DND-41 (cell line): ENCODE measurements around the gene DEFB119.
"Not testable (repeated sequence)": the region's sequence is repeated elsewhere in the genome, so short reads cannot be mapped to it uniquely, and the experiment has no call there.

ENCODE experiments used
- ATAC-seq: fragments of 200-7000 bp; cut with Tn5 transposase; 3 replicates; pipeline ENCODE4 v1.9.1; 2021; ENCODE audit warnings: low read depth; ENCODE audit not compliant: insufficient read depth
- DNase-seq: peaks from one replicate; pipeline ENCODE4 v3.0.0-alpha.2; 2020
- H2AFZ ChIP-seq: 2 replicates; pipeline ENCODE4 v1.6.0; 2012; ENCODE audit warnings: low read depth, low read length
- H3K27ac ChIP-seq: 2 replicates; pipeline ENCODE4 v1.5.1; 2012; ENCODE audit warnings: low read length, inconsistent platforms
- H3K27me3 ChIP-seq: fragments of 200-600 bp; sonication (generic); 2 replicates; pipeline ENCODE4 v1.6.0; 2012; ENCODE audit warnings: low read length, mild to moderate bottlenecking, inconsistent platforms; ENCODE audit not compliant: insufficient read depth, poor library complexity
- H3K36me3 ChIP-seq: 2 replicates; pipeline ENCODE4 v1.5.1; 2012; ENCODE audit warnings: low read length, inconsistent platforms; ENCODE audit not compliant: insufficient read depth
- H3K4me1 ChIP-seq: 2 replicates; pipeline ENCODE4 v1.5.1; 2012; ENCODE audit warnings: mild to moderate bottlenecking, low read length; ENCODE audit not compliant: insufficient read depth
- H3K4me2 ChIP-seq: 2 replicates; pipeline ENCODE4 v1.6.0; 2012; ENCODE audit warnings: mild to moderate bottlenecking, moderate library complexity, low read length, inconsistent platforms; ENCODE audit not compliant: insufficient read depth
- H3K4me3 ChIP-seq, 2 experiments: fragments of 200-600 bp in 1 of 2; shearing (Covaris generic) in 1 of 2; 2 replicates each; pipeline ENCODE4 v1.5.1; 2012 to 2016; ENCODE audit warnings: inconsistent platforms in 2 of 2, low read length in 2 of 2, mild to moderate bottlenecking in 2 of 2, low read depth in 1 of 2, moderate library complexity in 1 of 2
- H3K79me2 ChIP-seq: 2 replicates; pipeline ENCODE4 v1.6.0; 2012; ENCODE audit warnings: low read length, inconsistent platforms; ENCODE audit not compliant: insufficient read depth
- H3K9ac ChIP-seq: 2 replicates; pipeline ENCODE4 v1.6.0; 2012; ENCODE audit warnings: low read depth, mild to moderate bottlenecking, inconsistent platforms, low read length, moderate library complexity
- H3K9me3 ChIP-seq: 2 replicates; pipeline ENCODE4 v1.5.1; 2012; ENCODE audit warnings: low read length, moderate library complexity, mild to moderate bottlenecking, inconsistent platforms; ENCODE audit not compliant: insufficient read depth, severe bottlenecking
- H4K20me1 ChIP-seq: 2 replicates; pipeline ENCODE4 v1.6.0; 2012; ENCODE audit warnings: low read length; ENCODE audit not compliant: insufficient read depth
- EZH2 ChIP-seq: IDR thresholded peaks from 3 replicates; pipeline ENCODE4 v1.6.1; 2012; ENCODE audit warnings: borderline replicate concordance, low read depth, mild to moderate bottlenecking, moderate library complexity, low read length, inconsistent platforms; ENCODE audit not compliant: severe bottlenecking
- TF ChIP-seq, protein P1 (sequence below): IDR thresholded peaks from 2 replicates; pipeline ENCODE4 v1.5.1; 2012; ENCODE audit warnings: borderline replicate concordance, low read length, moderate library complexity, mild to moderate bottlenecking; ENCODE audit not compliant: poor library complexity, severe bottlenecking; ENCODE audit errors: extremely low read depth

The DEFB119 gene

DNA sequence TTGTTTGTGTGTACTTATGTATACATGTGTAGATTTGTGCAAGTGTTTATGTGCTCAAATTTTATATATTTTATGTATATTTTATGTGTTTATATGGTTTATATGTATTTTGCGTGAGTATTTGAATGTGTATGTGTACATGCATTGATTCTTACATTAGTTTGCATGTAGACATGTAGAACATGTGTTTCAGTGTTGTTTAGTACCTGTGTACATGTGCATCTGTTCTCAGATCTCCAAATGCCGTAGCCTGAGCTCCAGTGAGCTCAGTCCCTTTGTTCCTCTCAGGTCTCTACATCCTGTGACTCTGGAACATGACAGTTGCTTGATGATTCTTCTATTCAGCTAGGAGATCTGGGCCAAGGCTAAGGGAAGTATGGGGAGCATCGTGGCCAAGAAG, 4.5 kb upstream of the DEFB119 start:
- H3K9me3 ChIP-seq = no peaks in the 10 kb centered on the region
- H3K79me2 ChIP-seq = no peaks in the 10 kb centered on the region
- H3K27ac ChIP-seq = no peak overlapping the region
- H3K36me3 ChIP-seq = no peaks in the 10 kb centered on the region
- no peak overlapping the region for H3K4me3 ChIP-seq
- ATAC-seq (no peak), DNase-seq (no peak)
- H3K4me2 ChIP-seq = no peak overlapping the region
- no peak overlapping the region for H2AFZ ChIP-seq
- H4K20me1 ChIP-seq = no peaks in the 10 kb centered on the region
- H3K9ac ChIP-seq = no peak overlapping the region
- no peak for TF ChIP-seq EZH2
- no peaks in the 10 kb centered on the region for H3K4me1 ChIP-seq
- no peaks in the 10 kb centered on the region for H3K27me3 ChIP-seq

DNA sequence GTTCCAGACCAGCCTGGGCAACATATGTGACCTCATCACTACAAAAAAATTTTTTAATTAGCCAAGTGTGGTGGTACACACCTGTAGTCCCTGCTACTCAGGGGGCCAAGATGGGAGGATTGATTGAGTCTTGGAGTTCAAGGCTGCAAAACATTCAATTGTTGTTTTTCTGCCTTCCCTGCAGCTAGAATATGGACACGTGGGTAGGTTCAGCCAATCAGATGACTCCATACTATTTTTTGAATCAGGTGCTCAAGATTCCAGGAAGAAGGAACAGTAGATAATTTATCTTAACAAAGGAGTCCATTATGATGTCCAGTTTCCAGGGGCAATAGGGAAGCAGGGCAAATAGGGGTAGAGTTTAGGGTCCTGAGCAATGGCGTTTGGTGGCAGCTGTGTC, 2.4 kb upstream of the DEFB119 start:
- Histone ChIP-seq H3K4me3 (no peak overlapping the region), H4K20me1 (no peaks in the 10 kb centered on the region), H3K27ac (no peak overlapping the region), H3K9ac (no peak overlapping the region), H3K4me2 (no peak overlapping the region), H2AFZ (no peak overlapping the region), H3K4me1 (no peaks in the 10 kb centered on the region), H3K9me3 (no peaks in the 10 kb centered on the region), H3K79me2 (no peaks in the 10 kb centered on the region), H3K27me3 (no peaks in the 10 kb centered on the region), H3K36me3 (no peaks in the 10 kb centered on the region)
- DNase-seq (no peak), ATAC-seq (no peak)
- no peak for TF ChIP-seq EZH2

DNA sequence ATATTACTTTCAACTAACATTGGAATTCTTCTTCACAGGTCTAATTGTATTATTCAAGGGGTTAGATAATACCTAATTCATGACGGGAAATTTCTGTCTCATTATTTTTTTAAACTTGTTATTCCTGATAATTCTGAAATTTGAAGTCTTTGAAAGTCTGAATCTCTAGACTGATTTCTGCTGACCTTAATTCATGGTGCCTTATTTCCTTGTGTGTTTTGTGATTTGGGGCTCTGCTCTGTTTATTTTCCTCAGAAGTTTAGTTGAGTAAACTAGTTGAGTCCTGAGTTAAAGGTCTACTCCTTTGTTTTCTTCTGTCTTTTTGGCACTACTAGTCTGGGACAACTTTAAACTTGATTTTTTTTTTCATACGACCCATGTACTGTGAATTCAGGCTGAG, 16.0 kb downstream of the DEFB119 start:
- no peak overlapping the region for H3K27ac ChIP-seq
- TF ChIP-seq, protein P1, sequence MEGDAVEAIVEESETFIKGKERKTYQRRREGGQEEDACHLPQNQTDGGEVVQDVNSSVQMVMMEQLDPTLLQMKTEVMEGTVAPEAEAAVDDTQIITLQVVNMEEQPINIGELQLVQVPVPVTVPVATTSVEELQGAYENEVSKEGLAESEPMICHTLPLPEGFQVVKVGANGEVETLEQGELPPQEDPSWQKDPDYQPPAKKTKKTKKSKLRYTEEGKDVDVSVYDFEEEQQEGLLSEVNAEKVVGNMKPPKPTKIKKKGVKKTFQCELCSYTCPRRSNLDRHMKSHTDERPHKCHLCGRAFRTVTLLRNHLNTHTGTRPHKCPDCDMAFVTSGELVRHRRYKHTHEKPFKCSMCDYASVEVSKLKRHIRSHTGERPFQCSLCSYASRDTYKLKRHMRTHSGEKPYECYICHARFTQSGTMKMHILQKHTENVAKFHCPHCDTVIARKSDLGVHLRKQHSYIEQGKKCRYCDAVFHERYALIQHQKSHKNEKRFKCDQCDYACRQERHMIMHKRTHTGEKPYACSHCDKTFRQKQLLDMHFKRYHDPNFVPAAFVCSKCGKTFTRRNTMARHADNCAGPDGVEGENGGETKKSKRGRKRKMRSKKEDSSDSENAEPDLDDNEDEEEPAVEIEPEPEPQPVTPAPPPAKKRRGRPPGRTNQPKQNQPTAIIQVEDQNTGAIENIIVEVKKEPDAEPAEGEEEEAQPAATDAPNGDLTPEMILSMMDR = no peak
- no peak for TF ChIP-seq EZH2
- no peaks in the 10 kb centered on the region for H3K36me3 ChIP-seq
- H3K27me3 ChIP-seq = peaks cover 3% of the 10 kb centered on the region
- H3K4me2 ChIP-seq = no peak overlapping the region
- H3K9me3 ChIP-seq = no peaks in the 10 kb centered on the region
- no peak overlapping the region for H2AFZ ChIP-seq
- no peak overlapping the region for H3K9ac ChIP-seq
- no peak overlapping the region for H3K4me3 ChIP-seq
- H3K4me1 ChIP-seq = no peaks in the 10 kb centered on the region
- H4K20me1 ChIP-seq = no peaks in the 10 kb centered on the region
- H3K79me2 ChIP-seq = no peaks in the 10 kb centered on the region
- ATAC-seq (no peak), DNase-seq (no peak)

DNA sequence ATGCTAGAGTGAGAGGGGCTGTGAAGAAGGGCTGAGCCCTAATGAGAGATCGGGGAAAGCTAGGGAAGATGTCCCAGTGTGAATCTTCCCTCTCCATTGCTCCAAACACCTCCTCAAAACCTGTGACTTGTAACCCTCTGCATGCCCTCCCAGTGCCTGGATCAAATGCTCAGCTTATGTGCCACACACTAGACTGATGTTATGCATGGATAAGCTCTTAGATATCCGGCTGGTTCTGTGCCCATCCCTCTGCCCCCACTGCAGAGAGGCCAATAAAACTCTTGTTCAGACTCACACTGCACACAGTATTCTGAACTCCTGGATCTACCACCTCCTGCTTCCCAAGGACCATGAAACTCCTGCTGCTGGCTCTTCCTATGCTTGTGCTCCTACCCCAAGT, 22.1 kb downstream of the DEFB119 start, which contains the start of gene DEFB118:
Gene DEFB118, plus strand, starts transcription at position 301 of the 400 bp plus-strand sequence. Its CDS starts 50 bp downstream, at position 351.
- H3K9me3 ChIP-seq = no peaks in the 10 kb centered on the region
- no peaks in the 10 kb centered on the region for H3K79me2 ChIP-seq
- no peak for TF ChIP-seq EZH2
- TF ChIP-seq, protein P1 = no peak
- no peak within 1 kb of the TSS for H3K9ac ChIP-seq
- ATAC-seq = no peak
- H3K4me3 ChIP-seq = no peak within 1 kb of the TSS
- H3K27ac ChIP-seq = no peak within 1 kb of the TSS
- H3K4me1 ChIP-seq = no peaks in the 10 kb centered on the region
- no peak for DNase-seq
- H2AFZ ChIP-seq = no peak within 1 kb of the TSS
- no peaks in the 10 kb centered on the region for H3K36me3 ChIP-seq
- no peaks in the 10 kb centered on the region for H4K20me1 ChIP-seq
- no peaks in the 10 kb centered on the region for H3K27me3 ChIP-seq
- no peak within 1 kb of the TSS for H3K4me2 ChIP-seq

DNA sequence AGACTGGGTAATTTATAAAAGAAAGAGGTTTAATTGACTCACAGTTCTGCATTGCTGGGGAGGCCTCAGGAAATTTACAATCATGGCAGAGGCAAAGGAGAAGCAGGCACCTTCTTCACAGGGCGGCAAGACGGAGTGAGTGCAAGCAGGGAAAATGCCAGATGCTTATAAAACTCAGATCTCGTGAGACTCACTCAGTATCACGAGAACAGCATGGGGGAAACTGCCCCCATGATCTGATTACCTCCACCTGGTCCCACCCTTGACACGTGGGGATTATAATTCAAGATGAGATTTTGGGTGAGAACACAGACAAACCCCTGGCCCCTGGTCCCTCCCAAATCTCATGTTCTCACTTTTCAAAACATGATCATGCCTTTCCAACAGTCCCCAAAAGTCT, 26.1 kb downstream of the DEFB119 start:
- not testable (repeated sequence) for H3K4me3 ChIP-seq, H3K27ac ChIP-seq, H2AFZ ChIP-seq, H4K20me1 ChIP-seq, H3K4me2 ChIP-seq, H3K27me3 ChIP-seq, DNase-seq, H3K9ac ChIP-seq, H3K36me3 ChIP-seq, H3K9me3 ChIP-seq, ATAC-seq, H3K4me1 ChIP-seq, H3K79me2 ChIP-seq
